ENCODE measurements around the gene ADAMTSL1. TPM values are rescaled to one million over a fixed set of nuclear protein-coding genes. Genes with fewer than 3 reads are reported as not detected.

The ADAMTSL1 gene
- total and polyA plus RNA-seq, 2 donors (not counting 3 experiments of a cell fraction or from before 2014, with no cell fraction given) = 15.0 to 18.4 TPM

Small RNAs within 50 kb of the gene (microRNA-seq; reads per million reads assigned to microRNA genes)
- gene MIR3152 (ENCODE audit: borderline number of aligned reads, borderline replicate concordance) = not detected

Small RNAs within 50 kb of the gene (small RNA-seq; reads per million reads assigned to genes)
- not detected for gene MIR3152 (ENCODE audit: insufficient read depth, insufficient read length, low read depth, low replicate concordance)
